Measurements from ENCODE around the gene SLC22A8.
"Not testable (repeated sequence)": the region's sequence is repeated elsewhere in the genome, so short reads cannot be mapped to it uniquely, and the experiment has no call there.

Gene SLC22A8

GRCh38 chr11:63015521-63016215, at the start of gene SLC22A8:
Gene SLC22A8 (minus strand): TSS chr11:63015841. CDS start chr11:63014958, 883 bp downstream.
- DNase-seq (ENCODE audit: low read depth): no peak

GRCh38 chr11:63046203-63046602, 30.6 kb upstream of the SLC22A8 start:
- not testable (repeated sequence) for DNase-seq (ENCODE audit: low read depth)

- no peak for DNase-seq (ENCODE audit: low read depth)
Observed at GRCh38 chr11:63042596-63042995, 27.0 kb upstream of the SLC22A8 start.

- no peak for DNase-seq (ENCODE audit: low read depth)
Observed at GRCh38 chr11:63032457-63032856, 16.8 kb upstream of the SLC22A8 start.

- peak; percentile 80 for DNase-seq (ENCODE audit: low read depth)
Observed at GRCh38 chr11:63023841-63024648, 8.4 kb upstream of the SLC22A8 start.

GRCh38 chr11:63023222-63023814, 7.7 kb upstream of the SLC22A8 start:
- no peak for DNase-seq (ENCODE audit: low read depth)

GRCh38 chr11:63022441-63022840, 6.8 kb upstream of the SLC22A8 start:
- DNase-seq (ENCODE audit: low read depth): no peak

- DNase-seq (ENCODE audit: low read depth): peak; percentile 33
Observed at GRCh38 chr11:63020671-63021291, 5.1 kb upstream of the SLC22A8 start.

GRCh38 chr11:63019506-63019905, 3.9 kb upstream of the SLC22A8 start:
- DNase-seq (ENCODE audit: low read depth): no peak

GRCh38 chr11:63017306-63017974, 1.8 kb upstream of the SLC22A8 start:
- DNase-seq (ENCODE audit: low read depth): no peak

GRCh38 chr11:63014408-63015055, 1.1 kb downstream of the SLC22A8 start:
- no peak for DNase-seq (ENCODE audit: low read depth)

- DNase-seq (ENCODE audit: low read depth): no peak
Observed at GRCh38 chr11:63012839-63013238, 2.8 kb downstream of the SLC22A8 start.

GRCh38 chr11:63012430-63012829, 3.2 kb downstream of the SLC22A8 start:
- no peak for DNase-seq (ENCODE audit: low read depth)

GRCh38 chr11:63010934-63011439, 4.7 kb downstream of the SLC22A8 start:
- no peak for DNase-seq (ENCODE audit: low read depth)

- no peak for DNase-seq (ENCODE audit: low read depth)
Observed at GRCh38 chr11:63007920-63008319, 7.7 kb downstream of the SLC22A8 start.

GRCh38 chr11:63001456-63001855, 14.2 kb downstream of the SLC22A8 start:
- no peak for DNase-seq (ENCODE audit: low read depth)

GRCh38 chr11:62999649-63000048, 16.0 kb downstream of the SLC22A8 start:
- DNase-seq (ENCODE audit: low read depth): no peak

GRCh38 chr11:62999156-62999555, 16.5 kb downstream of the SLC22A8 start:
- DNase-seq (ENCODE audit: low read depth): no peak

- no peak for DNase-seq (ENCODE audit: low read depth)
Observed at GRCh38 chr11:62996271-62996670, 19.4 kb downstream of the SLC22A8 start.

- no peak for DNase-seq (ENCODE audit: low read depth)
Observed at GRCh38 chr11:62994775-62995174, 20.9 kb downstream of the SLC22A8 start.

- DNase-seq (ENCODE audit: low read depth): no peak
Observed at GRCh38 chr11:62988276-62988675, 27.4 kb downstream of the SLC22A8 start.
